Measurements from ENCODE around the gene MLLT1.
A peak's percentile ranks its signal among the peaks of the same experiment; 100 is the strongest.
"Not testable (repeated sequence)": the region's sequence is repeated elsewhere in the genome, so short reads cannot be mapped to it uniquely, and the experiment has no call there.

Gene MLLT1, protein sequence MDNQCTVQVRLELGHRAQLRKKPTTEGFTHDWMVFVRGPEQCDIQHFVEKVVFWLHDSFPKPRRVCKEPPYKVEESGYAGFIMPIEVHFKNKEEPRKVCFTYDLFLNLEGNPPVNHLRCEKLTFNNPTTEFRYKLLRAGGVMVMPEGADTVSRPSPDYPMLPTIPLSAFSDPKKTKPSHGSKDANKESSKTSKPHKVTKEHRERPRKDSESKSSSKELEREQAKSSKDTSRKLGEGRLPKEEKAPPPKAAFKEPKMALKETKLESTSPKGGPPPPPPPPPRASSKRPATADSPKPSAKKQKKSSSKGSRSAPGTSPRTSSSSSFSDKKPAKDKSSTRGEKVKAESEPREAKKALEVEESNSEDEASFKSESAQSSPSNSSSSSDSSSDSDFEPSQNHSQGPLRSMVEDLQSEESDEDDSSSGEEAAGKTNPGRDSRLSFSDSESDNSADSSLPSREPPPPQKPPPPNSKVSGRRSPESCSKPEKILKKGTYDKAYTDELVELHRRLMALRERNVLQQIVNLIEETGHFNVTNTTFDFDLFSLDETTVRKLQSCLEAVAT

DNA sequence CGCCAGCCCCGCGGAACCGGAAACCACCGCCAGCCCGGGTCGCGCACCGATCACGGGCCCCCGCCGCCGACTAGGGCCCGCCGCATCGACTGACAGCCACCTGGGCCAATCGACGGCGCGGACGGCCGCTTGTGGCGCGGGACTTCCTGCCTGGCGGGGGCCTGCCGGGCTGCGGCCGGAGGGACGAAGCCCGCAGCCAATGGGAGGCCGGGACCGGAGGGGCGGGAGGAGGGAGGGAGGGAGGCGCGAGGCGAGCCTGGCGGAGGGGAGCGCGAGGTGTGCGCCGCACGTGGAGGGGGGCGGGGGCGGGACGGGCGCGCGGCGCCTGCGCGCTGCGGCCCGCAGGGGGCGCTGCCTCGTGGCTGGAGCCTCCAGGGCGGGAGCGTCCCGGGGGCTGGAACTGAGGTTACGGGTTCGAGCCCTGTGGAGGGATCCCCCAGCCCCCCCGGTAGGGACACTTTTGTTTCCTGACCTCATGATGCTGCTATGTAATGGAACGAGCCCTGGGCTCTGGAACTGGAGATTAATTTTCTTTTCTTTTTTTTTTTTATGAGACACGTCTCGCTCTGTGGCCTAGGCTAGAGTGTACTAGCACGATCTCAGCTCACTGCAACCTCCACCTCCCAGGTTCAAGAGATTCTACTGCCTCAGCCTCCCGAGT lies at the start of gene MLLT1:
Gene MLLT1 (minus strand): TSS at position 45 of the 661 bp plus-strand sequence. CDS start 191 bp downstream, outside the sequence.
- peak; percentile 77 to 91 for DNase-seq

DNA sequence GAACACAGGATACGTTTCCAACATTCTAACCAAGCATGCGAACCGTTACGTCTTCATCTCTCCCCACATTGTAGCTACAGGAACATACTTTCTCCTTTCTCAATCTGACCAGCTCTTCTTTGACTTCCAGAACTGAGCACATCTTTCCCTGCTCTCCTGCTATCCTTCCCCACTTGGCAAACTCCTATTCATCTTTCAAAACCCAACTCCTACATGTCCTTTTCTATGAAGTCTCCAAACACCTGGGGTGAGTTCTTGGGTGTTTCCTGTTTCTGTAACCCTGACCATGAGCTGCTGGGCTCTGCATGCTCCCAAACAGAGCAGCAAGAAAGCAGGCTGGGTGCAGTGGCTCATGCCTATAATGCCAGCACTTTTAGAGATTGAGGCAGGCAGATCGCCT lies 47.0 kb upstream of the MLLT1 start:
- DNase-seq = no peak

- no peak for DNase-seq
Measured at GRCh38 chr19:6325614-6326013, 45.8 kb upstream of the MLLT1 start.

DNA sequence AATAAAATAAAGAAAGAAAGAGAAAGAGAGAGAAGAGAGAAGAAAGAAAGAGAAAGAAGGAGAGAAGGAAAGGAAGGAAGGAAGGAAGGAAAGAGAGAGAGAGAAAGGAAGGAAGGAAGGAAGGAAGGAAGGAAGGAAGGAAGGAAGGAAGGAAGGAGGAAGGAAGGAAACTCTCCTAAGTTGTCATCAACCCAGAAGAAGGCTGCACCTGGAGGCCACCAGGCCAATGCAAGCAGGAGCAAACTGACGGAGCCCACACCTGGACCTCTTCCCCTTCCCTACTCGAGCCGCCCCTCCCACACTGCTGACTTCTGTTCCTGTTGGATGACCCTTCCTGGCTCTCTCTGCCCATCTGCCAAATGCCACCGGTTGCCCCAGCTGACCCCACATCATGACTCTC lies 45.0 kb upstream of the MLLT1 start:
- no peak for DNase-seq

DNA sequence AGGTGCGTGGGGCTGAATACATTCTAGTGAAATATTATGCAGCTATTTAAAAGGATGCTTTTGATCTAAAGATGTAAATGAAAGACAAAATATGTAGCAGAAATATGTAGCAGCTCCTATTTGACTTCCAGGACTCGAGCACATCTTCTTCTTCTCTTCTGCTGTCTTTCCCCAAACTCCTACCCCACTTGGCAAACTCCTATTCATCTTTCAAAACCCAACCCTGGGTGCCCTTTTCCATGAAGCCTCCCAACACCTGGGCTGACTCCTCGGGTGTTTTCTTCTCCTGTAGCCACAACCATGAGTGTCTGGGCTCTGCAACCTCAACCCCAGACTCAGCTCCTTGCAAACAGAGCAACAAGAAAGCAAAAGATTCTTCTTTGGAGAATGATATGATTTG lies 42.5 kb upstream of the MLLT1 start:
- no peak for DNase-seq

DNA sequence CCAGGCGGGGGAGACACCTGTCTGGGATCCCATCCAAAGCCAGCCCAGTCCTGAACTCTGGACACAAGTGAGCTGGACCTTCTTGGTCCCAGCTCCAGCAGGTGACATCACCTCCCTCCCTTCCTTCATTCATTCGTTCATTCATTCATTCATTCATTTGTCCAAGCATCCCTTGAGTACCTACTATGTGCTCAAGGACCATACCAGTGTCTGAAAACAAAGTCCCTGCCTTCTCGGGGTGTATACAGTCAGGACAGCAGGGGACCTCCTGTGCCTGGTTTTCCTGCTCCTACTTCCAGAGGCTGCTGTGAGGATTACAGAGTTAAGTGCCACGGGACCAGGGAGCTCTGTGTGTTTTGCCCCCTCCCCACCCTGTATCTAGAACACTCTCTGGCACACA lies 39.6 kb upstream of the MLLT1 start:
- no peak for DNase-seq

DNA sequence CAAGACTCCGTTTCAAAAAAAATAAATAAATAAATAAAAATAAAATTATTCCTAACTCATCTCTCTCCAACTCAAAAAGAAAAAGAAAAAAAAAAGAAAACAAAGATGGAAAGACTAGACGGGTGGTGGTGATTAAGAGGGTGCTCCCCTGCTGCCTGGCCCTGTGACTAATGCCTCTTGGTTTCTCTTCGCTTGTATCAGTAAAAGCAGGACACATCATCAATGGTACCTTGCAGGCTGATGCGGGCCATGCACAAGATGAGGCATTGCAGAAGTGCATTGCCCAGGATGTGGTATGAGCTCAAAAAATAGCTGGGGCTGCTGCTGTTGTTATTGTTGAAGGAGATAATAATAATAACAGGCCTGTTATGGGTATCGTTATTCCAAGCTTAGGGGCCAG lies 39.0 kb upstream of the MLLT1 start:
- no peak for DNase-seq

GRCh38 chr19:6315646-6316045 lies 35.9 kb upstream of the MLLT1 start:
- not testable (repeated sequence) for DNase-seq

DNA sequence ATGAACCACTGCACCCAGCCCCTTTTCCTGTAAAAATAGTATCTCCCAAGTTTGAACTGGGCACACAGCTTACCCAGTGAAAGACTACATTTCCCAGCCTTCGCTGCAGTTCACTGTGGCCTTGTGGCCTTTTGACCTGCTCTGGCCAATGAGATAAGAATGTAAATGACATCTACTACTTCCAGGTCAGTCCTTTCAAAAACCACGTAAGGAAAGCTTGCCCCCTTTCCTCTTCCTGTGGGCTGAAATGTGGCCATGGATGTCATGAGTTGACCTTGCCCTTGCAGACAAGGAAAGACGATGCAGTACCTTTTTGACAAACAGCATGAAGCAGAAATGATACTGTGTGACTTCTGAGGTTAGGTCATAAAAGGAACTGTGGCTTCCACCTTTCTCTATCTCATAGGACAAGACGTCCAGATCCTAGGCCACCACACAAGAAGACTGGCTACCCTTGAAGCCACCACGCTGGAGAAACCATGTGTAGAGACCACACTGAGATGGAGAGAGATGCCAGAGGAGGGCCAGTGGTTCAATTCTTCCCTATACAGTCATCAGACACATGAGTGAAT lies 33.7 kb upstream of the MLLT1 start:
- DNase-seq = no peak

GRCh38 chr19:6312018-6312417 lies 32.2 kb upstream of the MLLT1 start:
- DNase-seq = no peak

- no peak for DNase-seq
Measured at GRCh38 chr19:6298413-6298812, 18.6 kb upstream of the MLLT1 start.

DNA sequence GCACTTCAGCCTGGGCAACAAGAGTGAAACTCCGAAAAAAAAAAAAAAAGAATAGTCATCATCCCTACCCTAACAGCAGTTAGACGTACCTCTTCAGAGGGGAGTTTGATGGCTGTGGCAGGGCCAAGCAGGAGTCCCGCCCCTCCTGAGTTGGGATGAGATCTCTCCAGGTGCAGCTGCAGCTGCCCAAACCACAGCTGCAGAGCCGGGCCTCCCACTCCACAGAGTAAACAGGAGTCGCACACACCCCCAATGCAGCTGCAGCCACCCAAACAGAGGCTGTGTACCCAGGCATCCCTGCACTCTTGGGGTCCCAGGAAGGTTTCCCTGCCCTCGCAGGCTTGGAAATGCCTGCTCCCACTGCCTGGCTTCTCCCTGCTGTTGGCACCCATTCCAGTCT lies 17.4 kb upstream of the MLLT1 start:
- DNase-seq = no peak

- DNase-seq = peak in 1 of 2 experiments; percentile 11
Measured at GRCh38 chr19:6292006-6292405, 12.2 kb upstream of the MLLT1 start.

DNA sequence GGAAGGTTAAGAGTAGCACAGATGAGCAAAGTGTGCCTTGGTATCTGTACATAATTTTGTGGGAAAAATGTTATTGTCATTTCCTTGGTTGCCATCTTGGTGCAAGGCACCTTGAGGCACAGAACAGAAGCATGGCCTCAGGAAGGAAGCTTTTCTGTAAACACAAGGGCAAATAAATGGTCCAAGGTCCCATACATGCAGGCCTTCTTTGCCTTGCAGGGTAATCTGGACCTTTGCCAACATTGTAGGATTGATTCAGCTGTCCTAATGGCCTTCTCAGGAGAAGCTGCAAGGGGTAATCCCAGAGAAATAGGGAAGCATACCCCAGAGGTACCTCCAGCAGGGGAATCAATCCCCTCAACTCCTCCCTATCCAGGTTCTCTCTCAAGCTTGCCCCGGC lies 9.0 kb upstream of the MLLT1 start:
- DNase-seq = no peak

DNA sequence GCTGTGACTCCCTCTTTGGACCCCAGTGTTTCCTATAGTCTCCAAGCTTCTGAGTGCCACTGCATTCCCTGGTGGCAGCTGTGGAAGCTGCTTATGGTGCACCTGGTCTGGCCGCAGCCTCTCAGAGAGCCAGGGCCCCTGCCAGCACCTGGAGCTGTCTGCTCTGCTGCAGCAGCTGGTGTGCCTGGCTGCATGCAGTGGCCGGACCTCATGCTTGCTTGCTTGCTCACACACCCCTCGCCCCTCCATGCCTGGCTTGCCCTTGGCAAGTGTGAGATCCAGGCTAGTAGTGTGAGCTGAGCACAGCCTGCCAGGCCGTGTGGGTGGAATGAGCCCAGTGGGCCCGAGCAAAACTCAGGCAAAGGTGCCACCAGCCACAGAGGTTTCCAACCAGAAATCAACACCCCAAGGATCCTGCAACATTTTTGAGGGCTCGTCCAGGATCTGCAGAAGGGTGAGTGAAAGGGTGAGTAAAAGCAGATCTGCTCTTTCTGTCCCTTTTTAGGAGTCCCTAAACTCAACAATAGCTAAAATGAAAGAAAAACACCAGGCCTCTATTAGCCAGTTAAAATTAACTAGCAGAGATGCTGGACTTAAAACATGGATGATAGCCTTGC lies 7.6 kb upstream of the MLLT1 start:
- DNase-seq = no peak

GRCh38 chr19:6286676-6287075 lies 6.9 kb upstream of the MLLT1 start:
- no peak for DNase-seq

DNA sequence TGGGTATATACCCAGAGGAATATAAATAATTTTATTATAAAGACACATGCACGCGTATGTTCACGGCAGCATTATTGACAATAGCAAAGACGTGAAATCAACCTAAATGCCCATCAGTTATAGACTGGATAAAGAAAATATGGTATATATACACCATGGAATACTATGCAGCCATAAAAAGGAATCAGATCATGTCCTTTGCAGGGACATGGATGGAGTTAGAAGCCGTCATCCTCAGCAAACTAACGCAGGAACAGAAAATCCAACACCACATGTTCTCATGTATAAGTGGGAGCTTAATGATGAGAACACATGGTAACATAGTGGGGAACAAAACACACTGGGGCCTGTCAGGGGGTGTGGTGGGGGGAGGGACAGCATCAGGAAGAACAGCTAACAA lies 2.6 kb upstream of the MLLT1 start:
- not testable (repeated sequence) for DNase-seq

DNA sequence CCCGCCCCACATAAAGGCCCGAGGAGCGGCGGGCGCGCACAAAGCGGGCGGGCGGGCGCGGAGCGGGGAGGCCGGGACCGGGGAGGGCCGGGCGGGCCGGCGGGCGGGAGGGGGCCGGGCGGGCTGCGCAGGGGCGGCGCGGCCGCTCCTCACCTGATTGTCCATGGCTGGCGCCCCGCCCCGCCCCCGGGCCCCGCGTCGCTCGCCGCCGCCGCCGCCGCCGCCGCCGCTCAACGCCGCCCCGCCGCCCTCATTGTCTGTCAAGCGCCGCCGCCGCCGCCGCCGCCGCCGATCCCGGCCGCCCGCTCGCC lies 200 bp downstream of the MLLT1 start:
- no peak for DNase-seq

DNA sequence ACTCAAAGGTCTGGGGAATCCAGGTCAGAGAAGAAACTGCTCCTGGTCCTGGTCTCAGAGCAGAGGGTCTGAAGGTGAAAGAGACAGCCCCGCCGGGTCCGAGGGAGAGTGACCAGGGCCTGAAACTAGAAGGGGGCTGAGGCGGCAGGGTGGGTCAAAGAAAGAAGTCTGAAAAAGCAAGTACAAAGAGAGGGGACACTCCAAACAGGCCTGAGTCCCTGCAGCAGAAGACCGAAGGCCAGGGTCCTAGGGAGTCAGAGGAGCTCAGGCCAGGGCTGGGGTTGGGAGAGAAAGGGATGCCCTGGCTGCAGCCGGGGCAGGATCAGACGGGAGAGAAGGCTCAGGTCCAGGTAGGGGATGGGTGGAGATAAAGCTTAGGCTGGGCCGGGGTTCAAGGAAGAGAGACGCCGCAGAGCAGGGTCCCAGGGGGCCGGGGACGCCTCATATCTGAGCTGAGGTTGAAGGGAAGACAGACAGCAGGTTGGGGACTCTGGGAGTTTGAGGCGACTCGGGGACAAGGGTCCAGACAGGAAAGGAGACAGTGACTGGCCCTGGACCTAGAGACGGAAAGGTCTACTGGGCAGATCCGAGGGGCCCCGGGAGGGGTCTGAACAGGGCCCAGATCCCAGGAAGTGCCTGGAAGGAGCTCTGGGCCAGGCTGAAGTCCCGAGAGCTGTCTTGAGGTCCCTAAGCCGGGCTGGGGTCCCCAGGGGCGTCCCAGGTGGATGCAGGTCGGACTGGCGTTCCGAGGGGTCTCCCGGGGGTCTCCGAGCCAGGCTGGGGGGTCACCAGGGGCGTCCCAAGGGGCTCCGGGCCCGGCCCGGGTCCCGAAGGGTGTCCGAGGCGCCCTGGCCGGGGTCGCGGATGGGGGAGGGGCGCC lies 795 bp downstream of the MLLT1 start:
- DNase-seq = no peak

DNA sequence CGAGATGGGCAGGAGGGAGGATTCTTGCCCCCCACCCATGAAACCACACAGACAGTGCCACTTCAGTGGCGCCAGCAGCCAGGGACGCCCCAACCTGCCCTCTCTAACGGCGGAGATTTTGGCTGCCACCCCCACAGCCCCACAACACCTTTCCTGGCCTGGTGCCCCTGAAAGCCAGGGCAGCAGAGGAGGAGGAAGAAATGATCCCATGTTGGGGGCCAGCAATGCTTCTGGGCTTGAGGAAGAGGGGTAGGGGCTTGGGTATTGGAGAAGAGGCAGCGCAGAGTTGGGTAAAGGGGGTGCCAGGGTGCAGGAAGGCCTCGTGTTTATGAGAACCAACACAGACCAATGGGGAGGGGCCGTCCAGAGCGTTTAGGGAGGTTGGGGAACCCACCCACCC lies 1.7 kb downstream of the MLLT1 start:
- no peak for DNase-seq

GRCh38 chr19:6276447-6276846 lies 3.3 kb downstream of the MLLT1 start:
- DNase-seq = no peak

DNA sequence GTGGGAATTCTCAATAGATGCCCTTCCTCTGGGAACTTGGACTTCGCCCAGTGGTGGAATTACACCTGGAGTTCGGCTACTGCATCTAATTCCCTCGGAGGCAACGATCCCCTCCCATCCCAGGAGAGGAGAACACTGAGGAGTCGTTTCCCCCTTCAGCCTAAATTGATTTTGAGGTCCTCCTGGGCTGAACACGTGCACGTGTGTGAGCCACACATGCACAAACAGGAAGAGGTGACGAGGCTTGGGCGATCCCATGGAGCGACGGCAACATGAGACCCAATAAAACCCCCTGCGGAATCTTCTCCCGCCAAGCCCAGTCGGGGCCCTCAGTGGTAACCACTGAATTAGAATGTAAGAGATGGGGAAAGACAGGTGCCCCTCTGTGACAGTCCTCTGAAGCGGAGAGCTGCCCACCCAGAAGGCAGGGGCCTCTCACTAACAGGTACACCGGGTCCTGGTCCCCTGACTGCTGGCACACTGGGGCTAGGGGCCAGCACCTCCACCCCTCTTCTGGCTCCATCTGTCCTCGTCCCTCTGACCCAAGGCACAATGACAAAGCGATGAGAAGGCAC lies 4.5 kb downstream of the MLLT1 start:
- DNase-seq = no peak

All from Kasumi-1 (cell line).